H4 (cell line): Measurements from ENCODE around the gene TEX264. TPM values are rescaled to one million over a fixed set of nuclear protein-coding genes. Genes with fewer than 3 reads are reported as not detected.

ENCODE experiments used
- DNase-seq: peaks from one replicate; pipeline ENCODE4 v3.0.0-alpha.2; 2015; ENCODE audit warnings: low spot score
- total RNA-seq: library from RNA; depleted of rRNA; stranded (reverse); fragments of >200 nt; shearing (Covaris generic); gene quantifications from 2 replicates; pipeline ENCODE4 v1.2.3, GENCODE V29; 2014; rRNA removed

TEX264 gene
- total RNA-seq, 1 experiment from 2014 or later = 37.7 TPM

DNA sequence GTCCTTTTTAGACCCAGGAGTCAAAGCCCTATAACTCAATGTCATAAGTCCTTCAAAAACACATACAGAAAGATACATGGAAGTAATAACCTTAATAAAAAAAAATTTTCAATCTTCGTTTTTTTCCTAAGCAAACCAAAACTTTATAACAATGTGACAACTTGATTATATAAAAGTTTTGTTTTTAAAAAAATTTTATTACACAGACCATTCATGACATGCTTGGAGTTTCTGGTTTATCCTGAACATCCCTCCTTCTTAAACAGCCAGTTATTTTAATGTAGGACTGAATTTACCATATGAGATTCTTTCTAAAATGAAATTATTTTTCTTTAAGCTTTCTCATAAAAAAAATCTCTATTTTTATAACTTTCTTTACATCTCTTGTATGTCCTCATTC lies 77.3 kb downstream of the TEX264 start:
- no peak for DNase-seq

GRCh38 chr3:51750878-51751277 lies 79.8 kb downstream of the TEX264 start:
- DNase-seq = no peak

DNA sequence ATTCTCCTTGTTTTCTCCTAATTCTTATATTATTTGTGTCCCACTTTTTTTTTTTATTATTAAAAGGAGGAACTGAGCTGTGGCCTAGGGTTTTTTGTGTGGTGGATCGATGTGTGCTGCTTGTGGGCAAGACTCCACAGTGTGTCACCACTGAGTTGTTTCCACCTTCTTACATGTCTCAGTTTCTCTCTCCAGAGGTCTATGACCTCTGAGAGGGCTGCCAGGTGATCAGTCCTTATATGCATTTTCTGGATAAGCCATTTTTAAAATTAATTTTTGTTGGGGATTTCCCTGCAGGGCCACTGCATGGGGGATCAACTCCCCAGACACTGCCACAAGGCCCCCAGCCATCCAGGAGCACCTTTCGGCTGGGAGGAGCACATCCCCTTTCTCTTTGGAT lies 80.2 kb downstream of the TEX264 start:
- DNase-seq = no peak

Other genes starting within 250 kb of the TEX264 start
- 8.5 and 9.9 TPM in 2 replicates for gene DCAF1, start 171.2 kb upstream of the TEX264 start, total RNA-seq
- 4.0 and 5.7 TPM in 2 replicates for gene RAD54L2, start 132.5 kb upstream of the TEX264 start, total RNA-seq
- not detected in 2 replicates for gene GRM2, start 35.8 kb downstream of the TEX264 start, total RNA-seq
- gene IQCF6, start 108.0 kb downstream of the TEX264 start, total RNA-seq = not detected in 2 replicates
- not detected in 2 replicates for gene IQCF2, start 190.4 kb downstream of the TEX264 start, total RNA-seq
- not detected in 2 replicates for gene IQCF5, start 204.3 kb downstream of the TEX264 start, total RNA-seq
- not detected in 2 replicates for gene IQCF1, start 232.1 kb downstream of the TEX264 start, total RNA-seq